Hepatocyte (in vitro differentiated cells): ENCODE results near the gene WDR45. TPM values are rescaled to one million over a fixed set of nuclear protein-coding genes. Genes with fewer than 3 reads are reported as not detected.

Experiments used
- DNase-seq: peaks from one replicate; pipeline ENCODE4 v3.0.0-alpha.2; 2016; ENCODE audit warnings: low spot score
- H2AFZ ChIP-seq: fragments of 200-600 bp; sonication (generic); 2 replicates; pipeline ENCODE4 v1.6.0; 2016; ENCODE audit warnings: antibody characterized with exemption, mild to moderate bottlenecking
- H3K27ac ChIP-seq: fragments of 200-600 bp; sonication (generic); 2 replicates; pipeline ENCODE4 v1.5.1; 2016; ENCODE audit warnings: mild to moderate bottlenecking
- H3K27me3 ChIP-seq: fragments of 200-600 bp; sonication (generic); 2 replicates; pipeline ENCODE4 v1.6.1; 2016
- H3K36me3 ChIP-seq: fragments of 200-600 bp; sonication (generic); replicated peaks from 2 replicates; pipeline ENCODE4 v1.5.1; 2016; ENCODE audit warnings: low read depth; ENCODE audit not compliant: insufficient read depth
- H3K4me1 ChIP-seq: fragments of 200-600 bp; sonication (generic); 2 replicates; pipeline ENCODE4 v1.5.1; 2016; ENCODE audit warnings: mild to moderate bottlenecking, moderate library complexity; ENCODE audit not compliant: insufficient read depth
- H3K4me2 ChIP-seq: fragments of 200-600 bp; sonication (generic); 2 replicates; pipeline ENCODE4 v1.6.0; 2016
- H3K4me3 ChIP-seq: fragments of 200-600 bp; sonication (generic); 2 replicates; pipeline ENCODE4 v1.5.1; 2016; ENCODE audit warnings: mild to moderate bottlenecking
- H3K79me2 ChIP-seq: fragments of 200-600 bp; sonication (generic); 2 replicates; pipeline ENCODE4 v1.6.0; 2017; ENCODE audit warnings: mild to moderate bottlenecking
- H3K9me2 ChIP-seq: fragments of 200-600 bp; sonication (generic); replicated peaks from 2 replicates; pipeline ENCODE4 v1.6.0; 2017; ENCODE audit warnings: mild to moderate bottlenecking; ENCODE audit not compliant: insufficient read depth
- H3K9me3 ChIP-seq: fragments of 200-600 bp; sonication (generic); 2 replicates; pipeline ENCODE4 v1.5.1; 2016; ENCODE audit warnings: low read depth, mild to moderate bottlenecking
- H4K20me1 ChIP-seq: fragments of 200-600 bp; sonication (generic); 2 replicates; pipeline ENCODE4 v1.6.0; 2016; ENCODE audit warnings: mild to moderate bottlenecking; ENCODE audit not compliant: insufficient read depth, poor library complexity, severe bottlenecking
- EZH2 ChIP-seq: fragments of 200-600 bp; sonication (generic); IDR thresholded peaks from 2 replicates; pipeline ENCODE4 v1.6.1; 2016; ENCODE audit warnings: antibody characterized with exemption, mild to moderate bottlenecking, borderline replicate concordance
- EZH2phosphoT487 ChIP-seq: fragments of 200-600 bp; sonication (generic); IDR thresholded peaks from one replicate; pipeline ENCODE4 v1.6.1; 2018; ENCODE audit warnings: antibody characterized with exemption, mild to moderate bottlenecking, low read depth, moderate library complexity; ENCODE audit not compliant: unreplicated experiment, severe bottlenecking
- WGBS: methylation state at CpG from one replicate; pipeline ENCODE4 v1.1.6; 2016; ENCODE audit warnings: low lambda C conversion rate; ENCODE audit errors: missing lambda C conversion rate; 5-methylcytosine and 5-hydroxymethylcytosine counted together
- polyA plus RNA-seq: library from polyadenylated mRNA; unstranded; fragments of >200 nt; fragmentation: Nextera tagmentation; extraction: Ambion mirVana; gene quantifications from 2 replicates; pipeline ENCODE4 v1.2.1, GENCODE V29; 2016
- total RNA-seq: library from RNA; depleted of rRNA; stranded (reverse); fragments of >200 nt; gene quantifications from 2 replicates; pipeline ENCODE4 v1.2.3, GENCODE V29; 2014
- TF ChIP-seq, protein P1 (sequence below): fragments of 200-600 bp; sonication (generic); IDR thresholded peaks from 2 replicates; pipeline ENCODE4 v1.5.1; 2016; ENCODE audit warnings: antibody characterized with exemption, mild to moderate bottlenecking; ENCODE audit not compliant: poor library complexity

The WDR45 gene
- total and polyA plus RNA-seq, 2 experiments from 2014 or later, result 59.6 to 67.7 TPM

DNA sequence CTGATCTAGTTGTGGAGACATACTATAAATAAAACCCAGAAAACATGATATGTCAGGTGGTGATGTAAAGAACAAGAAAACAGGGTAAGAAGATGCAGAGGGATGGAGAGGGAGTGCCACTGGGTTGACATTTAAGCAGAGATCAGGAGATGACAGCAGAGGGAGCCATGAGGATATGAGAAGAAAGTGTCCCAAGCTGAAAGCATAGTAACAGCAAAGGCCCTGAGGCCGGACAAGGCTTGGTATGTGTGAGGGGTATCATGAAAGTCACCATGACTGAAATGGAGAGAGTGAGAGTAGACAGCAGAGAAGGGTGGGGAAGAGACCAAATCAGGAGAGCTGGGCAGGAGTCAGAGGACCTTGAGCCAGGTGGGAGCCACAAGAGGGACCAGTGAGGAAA is 40.4 kb upstream of the WDR45 start:
- Histone ChIP-seq H3K79me2 (peaks cover 9% of the 10 kb centered on the region), H3K27ac (no peak overlapping the region), H3K4me1 (no peaks in the 10 kb centered on the region), H3K4me2 (no peak overlapping the region), H3K9me3 (no peaks in the 10 kb centered on the region), H3K9me2 (no peaks in the 10 kb centered on the region), H2AFZ (no peak overlapping the region), H3K27me3 (no peaks in the 10 kb centered on the region), H3K36me3 (no peaks in the 10 kb centered on the region), H4K20me1 (no peaks in the 10 kb centered on the region), H3K4me3 (no peak overlapping the region)
- TF ChIP-seq, protein P1, sequence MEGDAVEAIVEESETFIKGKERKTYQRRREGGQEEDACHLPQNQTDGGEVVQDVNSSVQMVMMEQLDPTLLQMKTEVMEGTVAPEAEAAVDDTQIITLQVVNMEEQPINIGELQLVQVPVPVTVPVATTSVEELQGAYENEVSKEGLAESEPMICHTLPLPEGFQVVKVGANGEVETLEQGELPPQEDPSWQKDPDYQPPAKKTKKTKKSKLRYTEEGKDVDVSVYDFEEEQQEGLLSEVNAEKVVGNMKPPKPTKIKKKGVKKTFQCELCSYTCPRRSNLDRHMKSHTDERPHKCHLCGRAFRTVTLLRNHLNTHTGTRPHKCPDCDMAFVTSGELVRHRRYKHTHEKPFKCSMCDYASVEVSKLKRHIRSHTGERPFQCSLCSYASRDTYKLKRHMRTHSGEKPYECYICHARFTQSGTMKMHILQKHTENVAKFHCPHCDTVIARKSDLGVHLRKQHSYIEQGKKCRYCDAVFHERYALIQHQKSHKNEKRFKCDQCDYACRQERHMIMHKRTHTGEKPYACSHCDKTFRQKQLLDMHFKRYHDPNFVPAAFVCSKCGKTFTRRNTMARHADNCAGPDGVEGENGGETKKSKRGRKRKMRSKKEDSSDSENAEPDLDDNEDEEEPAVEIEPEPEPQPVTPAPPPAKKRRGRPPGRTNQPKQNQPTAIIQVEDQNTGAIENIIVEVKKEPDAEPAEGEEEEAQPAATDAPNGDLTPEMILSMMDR, result no peak
- TF ChIP-seq EZH2phosphoT487 (no peak), EZH2 (no peak)
- 76% methylated on average over 1 of the region's 1 CpG for WGBS
- no peak for DNase-seq

DNA sequence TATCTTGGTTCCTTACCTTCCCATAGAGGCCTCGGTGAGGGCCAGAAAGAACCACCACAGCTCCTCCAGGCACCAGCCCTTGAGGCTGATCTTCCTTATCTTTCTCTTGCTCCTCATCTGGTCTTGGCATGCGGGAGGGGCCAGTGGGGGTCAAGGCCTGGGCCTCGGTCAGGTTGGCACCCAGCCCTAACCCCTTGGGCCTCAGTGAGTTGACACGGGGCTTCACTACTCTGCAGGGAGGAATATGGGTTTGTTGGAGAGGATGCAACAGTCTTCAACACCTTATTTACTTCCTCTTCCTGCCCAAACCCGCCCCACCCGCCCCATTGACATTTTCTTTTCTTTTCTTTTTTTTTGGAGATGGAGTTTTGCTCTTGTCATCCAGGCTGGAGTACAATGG is 37.9 kb upstream of the WDR45 start:
- Histone ChIP-seq H3K36me3 (no peaks in the 10 kb centered on the region), H4K20me1 (no peaks in the 10 kb centered on the region), H2AFZ (no peak overlapping the region), H3K9me2 (no peaks in the 10 kb centered on the region), H3K27me3 (no peaks in the 10 kb centered on the region), H3K27ac (no peak overlapping the region), H3K4me1 (no peaks in the 10 kb centered on the region), H3K4me3 (no peak overlapping the region), H3K4me2 (no peak overlapping the region), H3K79me2 (peaks cover 2% of the 10 kb centered on the region), H3K9me3 (no peaks in the 10 kb centered on the region)
- DNase-seq, result no peak
- TF ChIP-seq EZH2phosphoT487 (no peak), EZH2 (no peak)
- TF ChIP-seq, protein P1, result no peak
- 80% methylated on average over 6 of the region's 6 CpGs for WGBS

DNA sequence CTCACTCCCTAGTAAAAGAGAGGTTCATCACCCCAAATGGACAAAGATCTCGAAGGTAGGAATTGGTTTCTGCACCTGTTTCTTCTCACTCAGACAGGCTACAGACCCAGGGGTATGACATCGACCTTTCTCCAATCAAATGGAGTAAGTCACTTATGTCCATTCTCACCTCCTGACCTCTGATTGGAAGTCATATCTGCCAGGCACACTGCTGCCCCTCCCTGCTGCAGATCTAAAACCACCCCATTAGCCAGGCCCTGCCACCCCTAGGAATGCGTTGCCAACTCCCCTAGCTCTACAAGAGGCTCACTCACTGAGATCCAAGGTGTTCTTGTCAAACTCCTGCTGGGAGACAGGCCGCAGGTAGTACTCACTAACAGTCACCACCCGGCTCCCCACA is 37.0 kb upstream of the WDR45 start:
- no peak for DNase-seq
- Histone ChIP-seq H3K4me2 (no peak overlapping the region), H2AFZ (no peak overlapping the region), H3K79me2 (no peaks in the 10 kb centered on the region), H3K4me3 (no peak overlapping the region), H3K27me3 (no peaks in the 10 kb centered on the region), H3K36me3 (no peaks in the 10 kb centered on the region), H3K9me2 (no peaks in the 10 kb centered on the region), H3K9me3 (no peaks in the 10 kb centered on the region), H4K20me1 (no peaks in the 10 kb centered on the region), H3K4me1 (no peaks in the 10 kb centered on the region), H3K27ac (no peak overlapping the region)
- 68% methylated on average over 5 of the region's 5 CpGs for WGBS
- no peak for TF ChIP-seq EZH2
- no peak for TF ChIP-seq EZH2phosphoT487
- TF ChIP-seq, protein P1, result no peak

DNA sequence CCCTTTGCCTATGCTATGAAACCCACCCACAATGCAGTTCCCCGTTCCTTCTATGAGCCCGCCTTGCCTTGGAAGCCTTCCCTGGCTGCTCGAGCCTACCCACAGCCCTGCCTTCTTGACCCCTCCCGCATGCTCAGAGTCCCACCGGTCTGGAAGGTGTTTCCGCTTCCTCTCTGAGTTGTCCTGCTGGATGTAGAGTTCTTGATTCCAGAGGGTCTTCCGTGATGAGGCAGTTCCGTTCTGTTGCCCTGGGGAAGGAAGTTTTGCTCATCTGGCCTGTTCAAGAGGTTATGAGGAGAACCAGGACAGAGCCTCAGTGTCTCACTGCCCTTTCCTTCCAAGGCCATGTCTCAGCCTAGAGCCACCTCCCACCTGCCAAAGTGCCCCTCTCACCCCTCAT is 36.4 kb upstream of the WDR45 start:
- H3K9me2 ChIP-seq, result no peaks in the 10 kb centered on the region
- no peaks in the 10 kb centered on the region for H3K9me3 ChIP-seq
- no peaks in the 10 kb centered on the region for H3K36me3 ChIP-seq
- H3K4me2 ChIP-seq, result no peak overlapping the region
- H3K27me3 ChIP-seq, result no peaks in the 10 kb centered on the region
- no peak for TF ChIP-seq EZH2
- no peak for DNase-seq
- no peak overlapping the region for H2AFZ ChIP-seq
- no peaks in the 10 kb centered on the region for H3K79me2 ChIP-seq
- H3K4me3 ChIP-seq, result no peak overlapping the region
- 82% methylated on average over 8 of the region's 8 CpGs for WGBS
- H3K4me1 ChIP-seq, result no peaks in the 10 kb centered on the region
- no peaks in the 10 kb centered on the region for H4K20me1 ChIP-seq
- H3K27ac ChIP-seq, result no peak overlapping the region
